PFSK-1 (cell line): ENCODE measurements around the gene PPEF1.

Experiments
- FOXP2 ChIP-seq: optimal IDR thresholded peaks from 2 replicates; pipeline ENCODE3; 2011; ENCODE audit warnings: borderline replicate concordance, control low read depth, inconsistent platforms; ENCODE audit not compliant: insufficient read depth; ENCODE audit errors: extremely low read length, extremely low read depth
- POLR2AphosphoS5 ChIP-seq: IDR thresholded peaks from 2 replicates; pipeline ENCODE4 v1.6.1; 2012; ENCODE audit warnings: low read depth, mild to moderate bottlenecking, control low read depth, low read length, moderate library complexity
- REST ChIP-seq, 2 experiments: IDR thresholded peaks; 2 replicates each; pipeline versions ENCODE4 v1.6.1 to v1.8.0; 2011 to 2012; ENCODE audit warnings: low read depth in 2 of 2, low read length in 2 of 2, control low read depth in 1 of 2, inconsistent platforms in 1 of 2, mild to moderate bottlenecking in 1 of 2, moderate library complexity in 1 of 2; ENCODE audit not compliant: insufficient read depth in 1 of 2
- TAF1 ChIP-seq: IDR thresholded peaks from 2 replicates; pipeline ENCODE4 v1.6.1; 2012; ENCODE audit warnings: low read length, control low read depth, borderline replicate concordance; ENCODE audit not compliant: insufficient read depth

- TF ChIP-seq TAF1 (no peak), REST (IDR thresholded peaks at IDR 0.05; ENCODE audit: insufficient read depth in 1 of 2, low read depth in 2 of 2, low read length in 2 of 2) (no peak), POLR2AphosphoS5 (no peak), FOXP2 (no peak)
Measured at GRCh38 chrX:18664947-18665346, 42.5 kb upstream of the PPEF1 start.
